Measurements from ENCODE around the gene PSMB9. TPM values are rescaled to one million over a fixed set of nuclear protein-coding genes. Genes with fewer than 3 reads are reported as not detected.
"Not testable (repeated sequence)": the region's sequence is repeated elsewhere in the genome, so short reads cannot be mapped to it uniquely, and the experiment has no call there.

The PSMB9 gene
- 51.9 and 64.7 TPM in 2 replicates for total RNA-seq (2014; rRNA removed; shearing (Covaris generic))

- peak; percentile 86 for DNase-seq (ENCODE audit: low spot score)
Observed at GRCh38 chr6:32853541-32854375, at the start of gene PSMB9, which contains the start of gene TAP1. Gene PSMB9 (plus strand): TSS chr6:32854192. CDS start chr6:32854230, 38 bp downstream. Gene TAP1 (minus strand): TSS chr6:32853704. CDS start chr6:32853636, 68 bp downstream.

GRCh38 chr6:32805404-32805803 lies 48.6 kb upstream of the PSMB9 start:
- DNase-seq (ENCODE audit: low spot score), result not testable (repeated sequence)

- DNase-seq (ENCODE audit: low spot score), result no peak
Observed at GRCh38 chr6:32807020-32807580, 46.9 kb upstream of the PSMB9 start.

GRCh38 chr6:32809171-32809570 lies 44.8 kb upstream of the PSMB9 start:
- no peak for DNase-seq (ENCODE audit: low spot score)

- no peak for DNase-seq (ENCODE audit: low spot score)
Observed at GRCh38 chr6:32814145-32814544, 39.8 kb upstream of the PSMB9 start.

- no peak for DNase-seq (ENCODE audit: low spot score)
Observed at GRCh38 chr6:32815115-32815514, 38.9 kb upstream of the PSMB9 start.

GRCh38 chr6:32815996-32816395 lies 38.0 kb upstream of the PSMB9 start:
- DNase-seq (ENCODE audit: low spot score), result no peak

- peak; percentile 27 for DNase-seq (ENCODE audit: low spot score)
Observed at GRCh38 chr6:32816746-32817204, 37.2 kb upstream of the PSMB9 start, which contains the start of gene HLA-DOB. Gene HLA-DOB (minus strand): TSS chr6:32817002. CDS start chr6:32816951, 51 bp downstream.

- DNase-seq (ENCODE audit: low spot score), result no peak
Observed at GRCh38 chr6:32818867-32819266, 35.1 kb upstream of the PSMB9 start.

GRCh38 chr6:32819729-32820128 lies 34.3 kb upstream of the PSMB9 start:
- peak; percentile 70 for DNase-seq (ENCODE audit: low spot score)

- peak; percentile 32 for DNase-seq (ENCODE audit: low spot score)
Observed at GRCh38 chr6:32825966-32826365, 28.0 kb upstream of the PSMB9 start.

- DNase-seq (ENCODE audit: low spot score), result no peak
Observed at GRCh38 chr6:32827025-32827424, 27.0 kb upstream of the PSMB9 start.

- DNase-seq (ENCODE audit: low spot score), result no peak
Observed at GRCh38 chr6:32829495-32829894, 24.5 kb upstream of the PSMB9 start.

- DNase-seq (ENCODE audit: low spot score), result no peak
Observed at GRCh38 chr6:32830017-32830416, 24.0 kb upstream of the PSMB9 start.

GRCh38 chr6:32830936-32831335 lies 23.1 kb upstream of the PSMB9 start:
- DNase-seq (ENCODE audit: low spot score), result no peak

GRCh38 chr6:32832535-32832934 lies 21.5 kb upstream of the PSMB9 start:
- no peak for DNase-seq (ENCODE audit: low spot score)

GRCh38 chr6:32833664-32834063 lies 20.3 kb upstream of the PSMB9 start:
- no peak for DNase-seq (ENCODE audit: low spot score)

GRCh38 chr6:32835167-32835893 lies 18.7 kb upstream of the PSMB9 start:
- no peak for DNase-seq (ENCODE audit: low spot score)

- no peak for DNase-seq (ENCODE audit: low spot score)
Observed at GRCh38 chr6:32836873-32837272, 17.1 kb upstream of the PSMB9 start.

GRCh38 chr6:32837651-32838113 lies 16.3 kb upstream of the PSMB9 start:
- peak; percentile 18 for DNase-seq (ENCODE audit: low spot score)

GRCh38 chr6:32838114-32838958 lies 15.7 kb upstream of the PSMB9 start, which contains the start of gene TAP2:
Gene TAP2 (minus strand): TSS chr6:32838739. CDS start chr6:32838233, 506 bp downstream.
- DNase-seq (ENCODE audit: low spot score), result peak; percentile 86

Measured in A172 (cell line).